Sigmoid colon (tissue), 3 donors: Measurements from ENCODE around the gene ARHGAP10.

Experiments used
- POLR2A ChIP-seq, 2 donors: fragments of 450-650 bp; IDR thresholded peaks; one replicate each; pipeline ENCODE4 v1.6.1; 2016; ENCODE audit warnings: antibody characterized with exemption in 2 of 2, mild to moderate bottlenecking in 2 of 2, moderate library complexity in 2 of 2
- TF ChIP-seq, protein P1 (sequence below), 4 experiments: fragments of 450-650 bp in 3 of 4; fragments of 200-600 bp in 1 of 4; IDR thresholded peaks; one replicate each; pipeline ENCODE4 v1.5.1; 2016 to 2019; ENCODE audit warnings: antibody characterized with exemption in 4 of 4, mild to moderate bottlenecking in 3 of 4, moderate library complexity in 2 of 4

- TF ChIP-seq, protein P1, sequence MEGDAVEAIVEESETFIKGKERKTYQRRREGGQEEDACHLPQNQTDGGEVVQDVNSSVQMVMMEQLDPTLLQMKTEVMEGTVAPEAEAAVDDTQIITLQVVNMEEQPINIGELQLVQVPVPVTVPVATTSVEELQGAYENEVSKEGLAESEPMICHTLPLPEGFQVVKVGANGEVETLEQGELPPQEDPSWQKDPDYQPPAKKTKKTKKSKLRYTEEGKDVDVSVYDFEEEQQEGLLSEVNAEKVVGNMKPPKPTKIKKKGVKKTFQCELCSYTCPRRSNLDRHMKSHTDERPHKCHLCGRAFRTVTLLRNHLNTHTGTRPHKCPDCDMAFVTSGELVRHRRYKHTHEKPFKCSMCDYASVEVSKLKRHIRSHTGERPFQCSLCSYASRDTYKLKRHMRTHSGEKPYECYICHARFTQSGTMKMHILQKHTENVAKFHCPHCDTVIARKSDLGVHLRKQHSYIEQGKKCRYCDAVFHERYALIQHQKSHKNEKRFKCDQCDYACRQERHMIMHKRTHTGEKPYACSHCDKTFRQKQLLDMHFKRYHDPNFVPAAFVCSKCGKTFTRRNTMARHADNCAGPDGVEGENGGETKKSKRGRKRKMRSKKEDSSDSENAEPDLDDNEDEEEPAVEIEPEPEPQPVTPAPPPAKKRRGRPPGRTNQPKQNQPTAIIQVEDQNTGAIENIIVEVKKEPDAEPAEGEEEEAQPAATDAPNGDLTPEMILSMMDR (IDR thresholded peaks at IDR 0.05): no peak
- TF ChIP-seq POLR2A (IDR thresholded peaks at IDR 0.05): no peak
These were observed 378.3 kb downstream of the ARHGAP10 start for GRCh38 chr4:148110169-148110568.
